H1 (cell line): ENCODE results near the gene AGO3. TPM values are rescaled to one million over a fixed set of nuclear protein-coding genes. Genes with fewer than 3 reads are reported as not detected.

Experiments used
- CTCF ChIA-PET: fragments of 300-600 bp; sonication (Branson Sonifier 250); formaldehyde crosslinking; loops from one replicate; lab custom pipeline; 2021; ENCODE audit not compliant: partially characterized antibody; lab: Charles Lee
- POLR2A ChIA-PET: fragments of 300-600 bp; sonication (Branson Sonifier 250); formaldehyde crosslinking; loops from one replicate; lab custom pipeline; 2021; ENCODE audit warnings: inconsistent platforms; ENCODE audit not compliant: partially characterized antibody; lab: Charles Lee
- DNase-seq, 2 experiments: peaks; one replicate each; pipeline versions ENCODE4 v3.0.0 to v3.0.0-alpha.2; 2010 to 2022; ENCODE audit warnings: low spot score in 2 of 2, low read depth in 1 of 2, mixed read lengths in 1 of 2
- FAIRE-seq: peaks from 2 replicates; lab custom pipeline; 2011; peaks lifted over from hg19 to GRCh38; lab: Jason Lieb, UNC
- H2AFZ ChIP-seq: 2 replicates; pipeline ENCODE4 v1.8.1; 2012; ENCODE audit warnings: low read length, inconsistent platforms
- H2AK5ac ChIP-seq: 2 replicates; pipeline ENCODE4 v1.6.1; 2013; ENCODE audit warnings: low read depth, low read length
- H2BK120ac ChIP-seq: replicated peaks from 2 replicates; pipeline ENCODE3; 2013; ENCODE audit warnings: low read depth, low read length, inconsistent platforms
- H2BK12ac ChIP-seq: 2 replicates; pipeline ENCODE4 v1.6.1; 2013; ENCODE audit warnings: low read depth, low read length
- H2BK15ac ChIP-seq: 2 replicates; pipeline ENCODE4 v1.6.1; 2013; ENCODE audit warnings: low read length
- H2BK20ac ChIP-seq: 2 replicates; pipeline ENCODE4 v1.6.1; 2013; ENCODE audit warnings: low read length
- H2BK5ac ChIP-seq: 2 replicates; pipeline ENCODE4 v1.6.1; 2013; ENCODE audit warnings: low read depth, low read length
- H3K14ac ChIP-seq: 2 replicates; pipeline ENCODE4 v1.6.1; 2013; ENCODE audit warnings: inconsistent platforms; ENCODE audit not compliant: insufficient read length
- H3K18ac ChIP-seq: 2 replicates; pipeline ENCODE4 v1.6.1; 2013; ENCODE audit warnings: low read length; ENCODE audit errors: extremely low read depth
- H3K23ac ChIP-seq: 2 replicates; pipeline ENCODE4 v1.6.1; 2013; ENCODE audit warnings: inconsistent platforms; ENCODE audit not compliant: insufficient read length
- H3K23me2 ChIP-seq: 2 replicates; pipeline ENCODE4 v1.6.1; 2013; ENCODE audit warnings: low read depth, low read length
- H3K27ac ChIP-seq: 2 replicates; pipeline ENCODE4 v1.6.1; 2011; ENCODE audit warnings: low read depth, low read length, inconsistent platforms
- H3K27me3 ChIP-seq, 4 experiments: replicated peaks in 1 of 4; 1 replicate in 1 of 4; 2 replicates in 3 of 4; pipeline versions ENCODE4 v1.6.1 to v1.8.1; 2011 to 2013; ENCODE audit warnings: low read length in 3 of 4, mild to moderate bottlenecking in 3 of 4, inconsistent platforms in 2 of 4, mixed read lengths in 2 of 4, moderate library complexity in 1 of 4; ENCODE audit not compliant: control insufficient read depth in 3 of 4, insufficient read depth in 3 of 4; ENCODE audit errors: extremely low read depth in 1 of 4
- H3K36me3 ChIP-seq, 4 experiments: 2 replicates each; pipeline versions ENCODE4 v1.6.1 to v1.8.1; 2011 to 2013; ENCODE audit warnings: mild to moderate bottlenecking in 4 of 4, low read length in 3 of 4, moderate library complexity in 2 of 4, control low read depth in 1 of 4, inconsistent platforms in 1 of 4; ENCODE audit not compliant: insufficient read depth in 4 of 4, control insufficient read depth in 2 of 4
- H3K4ac ChIP-seq: replicated peaks from 2 replicates; pipeline ENCODE3; 2013; ENCODE audit warnings: low read length, low read depth, mixed read lengths, inconsistent platforms; ENCODE audit not compliant: insufficient read length
- H3K4me1 ChIP-seq, 4 experiments: replicated peaks in 1 of 4; 1 replicate in 1 of 4; 2 replicates in 3 of 4; pipeline versions ENCODE4 v1.6.1 to v1.8.1; 2011 to 2013; ENCODE audit warnings: low read length in 3 of 4, inconsistent platforms in 2 of 4, mixed read lengths in 1 of 4; ENCODE audit not compliant: insufficient read depth in 4 of 4, control insufficient read depth in 3 of 4
- H3K4me2 ChIP-seq, 2 experiments: 2 replicates each; pipeline versions ENCODE4 v1.6.1 to v1.8.1; 2011 to 2013; ENCODE audit warnings: low read depth in 2 of 2, low read length in 2 of 2, control low read depth in 1 of 2, inconsistent platforms in 1 of 2, mild to moderate bottlenecking in 1 of 2; ENCODE audit not compliant: insufficient read depth in 1 of 2
- H3K4me3 ChIP-seq, 4 experiments: fragments of 200-600, 300-600 bp in 1 of 4; sonication (generic), shearing (Covaris generic), sonication (Bioruptor Twin) in 1 of 4; 2 replicates each; pipeline versions ENCODE4 v1.5.1 to v1.8.1; 2011 to 2016; ENCODE audit warnings: low read length in 4 of 4, low read depth in 3 of 4, control low read depth in 2 of 4, inconsistent platforms in 2 of 4, mild to moderate bottlenecking in 2 of 4, mixed read lengths in 1 of 4, moderate library complexity in 1 of 4; ENCODE audit not compliant: insufficient read depth in 2 of 4; ENCODE audit errors: extremely low read depth in 1 of 4
- H3K56ac ChIP-seq: replicated peaks from 2 replicates; pipeline ENCODE3; 2013; ENCODE audit warnings: low read depth, mild to moderate bottlenecking, mixed read lengths, low read length, inconsistent platforms; ENCODE audit not compliant: insufficient read length
- H3K79me1 ChIP-seq: 2 replicates; pipeline ENCODE4 v1.6.1; 2013; ENCODE audit warnings: low read depth, low read length, control low read depth
- H3K79me2 ChIP-seq, 2 experiments: 2 replicates each; pipeline versions ENCODE4 v1.6.1 to v1.8.1; 2012 to 2013; ENCODE audit warnings: low read length in 2 of 2, mild to moderate bottlenecking in 2 of 2, inconsistent platforms in 1 of 2; ENCODE audit not compliant: insufficient read depth in 2 of 2, control insufficient read depth in 1 of 2
- H3K9ac ChIP-seq, 4 experiments: replicated peaks in 1 of 4; 1 replicate in 1 of 4; 2 replicates in 3 of 4; pipeline versions ENCODE4 v1.6.1 to v1.8.1; 2011 to 2013; ENCODE audit warnings: low read depth in 3 of 4, low read length in 3 of 4, control low read depth in 2 of 4, mild to moderate bottlenecking in 2 of 4, moderate library complexity in 2 of 4, inconsistent platforms in 1 of 4; ENCODE audit errors: extremely low read depth in 1 of 4
- H3K9me3 ChIP-seq, 2 experiments: 2 replicates each; pipeline versions ENCODE4 v1.6.1 to v1.8.1; 2012 to 2013; ENCODE audit warnings: mild to moderate bottlenecking in 2 of 2, moderate library complexity in 2 of 2, control low read depth in 1 of 2, inconsistent platforms in 1 of 2, low read depth in 1 of 2, low read length in 1 of 2, mixed read lengths in 1 of 2; ENCODE audit not compliant: insufficient read depth in 2 of 2
- H4K20me1 ChIP-seq, 2 experiments: replicated peaks in 1 of 2; 2 replicates each; pipeline versions ENCODE3 to v1.8.1; 2011 to 2013; ENCODE audit warnings: inconsistent platforms in 2 of 2, low read length in 2 of 2, mild to moderate bottlenecking in 1 of 2; ENCODE audit not compliant: insufficient read depth in 2 of 2, control insufficient read depth in 1 of 2
- H4K5ac ChIP-seq: 2 replicates; pipeline ENCODE4 v1.6.1; 2013; ENCODE audit warnings: low read length, low read depth, mixed read lengths, inconsistent platforms; ENCODE audit not compliant: insufficient read length
- H4K8ac ChIP-seq: 2 replicates; pipeline ENCODE4 v1.8.0; 2013; ENCODE audit warnings: mild to moderate bottlenecking, moderate library complexity, low read length, inconsistent platforms; ENCODE audit not compliant: insufficient read depth; ENCODE audit errors: extremely low read depth
- H4K91ac ChIP-seq: replicated peaks from 2 replicates; pipeline ENCODE3; 2013; ENCODE audit warnings: low read length, mixed read lengths, inconsistent platforms; ENCODE audit not compliant: insufficient read length
- CEBPB ChIP-seq: IDR thresholded peaks from 2 replicates; pipeline ENCODE4 v1.6.1; 2012; ENCODE audit warnings: low read depth, low read length
- CHD2 ChIP-seq: IDR thresholded peaks from 2 replicates; pipeline ENCODE4 v1.6.1; 2012; ENCODE audit warnings: low read length, improper control_type of control experiment
- JUND ChIP-seq: IDR thresholded peaks from 2 replicates; pipeline ENCODE4 v1.6.1; 2011; ENCODE audit warnings: mild to moderate bottlenecking, improper control_type of control experiment, low read length
- POLR2A ChIP-seq, 2 experiments: IDR thresholded peaks; 1 replicate in 1 of 2; 2 replicates in 1 of 2; pipeline ENCODE4 v1.6.1; 2011; ENCODE audit warnings: low read depth in 2 of 2, low read length in 2 of 2, mild to moderate bottlenecking in 2 of 2; ENCODE audit errors: control extremely low read depth in 1 of 2
- RBBP5 ChIP-seq: IDR thresholded peaks from 2 replicates; pipeline ENCODE4 v1.7.1; 2012; ENCODE audit warnings: low read depth, mild to moderate bottlenecking, inconsistent platforms, low read length, moderate library complexity, borderline replicate concordance
- SUZ12 ChIP-seq: fragments of 200-600 bp; sonication (generic); IDR thresholded peaks from 2 replicates; pipeline ENCODE4 v1.6.1; 2012; ENCODE audit warnings: mild to moderate bottlenecking, inconsistent platforms, low read length, moderate library complexity, mixed read lengths
- USF2 ChIP-seq: IDR thresholded peaks from 2 replicates; pipeline ENCODE4 v1.6.1; 2011; ENCODE audit warnings: low read length, improper control_type of control experiment
- WGBS, 2 experiments: shearing (Covaris generic) in 1 of 2; methylation state at CpG; one replicate each; pipeline versions ENCODE4 v1.1.6 to v1.1.7; 2013 to 2015; ENCODE audit warnings: low lambda C conversion rate in 2 of 2, mixed read lengths in 2 of 2, inconsistent platforms in 1 of 2, low coverage in 1 of 2, missing lambda C conversion rate in 1 of 2; ENCODE audit not compliant: insufficient replicate concordance in 2 of 2, insufficient coverage in 1 of 2, insufficient read length in 1 of 2; ENCODE audit errors: extremely low coverage in 1 of 2, missing lambda C conversion rate in 1 of 2; 5-methylcytosine and 5-hydroxymethylcytosine counted together
- polyA plus RNA-seq, 7 experiments: library from polyadenylated mRNA; depleted of rRNA in 3 of 7; stranded (reverse) in 5 of 7; unstranded in 2 of 7; fragments of >200 nt in 5 of 7; fragments of 200-250 nt in 2 of 7; gene quantifications; 1 replicate in 5 of 7; 2 replicates in 1 of 7; 4 replicates in 1 of 7; pipeline versions ENCODE4 v1.2.1 to v1.2.3, GENCODE V29; 2011 to 2013; ENCODE audit warnings: missing spikeins in 2 of 7, mixed read lengths in 2 of 7
- total RNA-seq: library from RNA; stranded (reverse); fragmentation: NEBNext Ultra II Directional; extraction: Animal tissue kit (Norgen Biotek cat#: 25700); gene quantifications from 2 replicates; pipeline ENCODE4 v1.2.1, GENCODE V29; 2021

AGO3 gene
- total and polyA plus RNA-seq, 2 of the 8 experiments (the other 6 are each of a cell fraction or from before 2014, with no cell fraction given) = 10.7 to 26.4 TPM

DNA sequence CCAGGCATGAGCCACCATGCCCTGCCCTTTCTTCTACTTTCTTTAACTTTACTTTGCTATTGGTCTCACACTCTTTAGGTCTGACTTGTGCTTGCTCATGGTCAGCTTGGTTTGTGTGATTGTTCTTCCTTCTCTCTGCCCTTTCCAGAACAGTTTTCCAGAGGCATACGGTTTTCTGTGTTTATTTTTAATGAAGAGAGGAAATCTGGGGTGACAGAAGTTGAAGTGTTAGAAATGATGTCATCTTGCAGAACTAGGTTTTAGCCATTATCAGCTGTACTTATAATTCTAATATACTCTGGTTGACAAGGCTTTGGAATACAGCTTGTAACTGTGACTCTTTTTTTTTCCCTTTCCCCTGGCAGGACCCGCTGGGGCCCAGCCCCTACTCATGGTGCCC is 14.4 kb downstream of the AGO3 start:
- H3K23me2 ChIP-seq = no peaks in the 10 kb centered on the region
- DNase-seq (no peak), FAIRE-seq (no peak)
- H3K18ac ChIP-seq = no peak overlapping the region
- H3K4me2 ChIP-seq = no peak overlapping the region
- ChIA-PET CTCF (no interaction called here), POLR2A (interaction anchor here (0.7 to 0.8 kb wide), 2 partner anchors 15 to 63 kb away, joined by 3 read pairs; no protein-coding TSS in a partner anchor)
- H4K20me1 ChIP-seq = no peaks in the 10 kb centered on the region
- no peaks in the 10 kb centered on the region; a peak in 1 of 8 replicates for H3K36me3 ChIP-seq
- no peak overlapping the region for H3K14ac ChIP-seq
- H3K9me3 ChIP-seq = no peaks in the 10 kb centered on the region
- TF ChIP-seq CHD2 (no peak), SUZ12 (no peak), POLR2A (IDR thresholded peaks at IDR 0.05; ENCODE audit: control extremely low read depth in 1 of 2, low read depth in 2 of 2, low read length in 2 of 2) (no peak), CEBPB (no peak), USF2 (no peak), RBBP5 (no peak), JUND (no peak)
- H2BK20ac ChIP-seq = no peak overlapping the region
- peaks cover 0 to 54% of the 10 kb centered on the region in 2 experiments; a peak in 2 of 4 replicates for H3K79me2 ChIP-seq
- H3K4me3 ChIP-seq = no peak overlapping the region
- no peak overlapping the region for H3K56ac ChIP-seq
- H3K4me1 ChIP-seq = peaks cover 0 to 3% (median 0%) of the 10 kb centered on the region in 4 experiments; a peak in 1 of 7 replicates
- H3K79me1 ChIP-seq = peaks cover 7% of the 10 kb centered on the region
- no peak overlapping the region for H2BK120ac ChIP-seq
- no peak overlapping the region for H2BK12ac ChIP-seq
- no peak overlapping the region for H2BK5ac ChIP-seq
- H3K27me3 ChIP-seq = no peaks in the 10 kb centered on the region
- H4K8ac ChIP-seq = no peak overlapping the region
- H4K91ac ChIP-seq = no peak overlapping the region
- H2AFZ ChIP-seq = no peak overlapping the region
- no peak overlapping the region for H4K5ac ChIP-seq
- H2AK5ac ChIP-seq = no peak overlapping the region; the same call in 1 of the 2 replicates
- H2BK15ac ChIP-seq = no peak overlapping the region
- H3K9ac ChIP-seq = no peak overlapping the region
- H3K27ac ChIP-seq = no peak overlapping the region
- WGBS, 2 experiments = 92% methylated on average over 2 of the region's 2 CpGs; no CpG with 5 or more reads in 1 of the 2 experiments
- H3K4ac ChIP-seq = no peak overlapping the region
- no peak overlapping the region for H3K23ac ChIP-seq
